ENCODE results near the gene CREBBP.

The CREBBP gene

GRCh38 chr16:3846087-3846486 lies 34.4 kb downstream of the CREBBP start:
- no peak overlapping the region for H3K27ac ChIP-seq (ENCODE audit: poor library complexity, severe bottlenecking)
- no peaks in the 10 kb centered on the region for H3K27me3 ChIP-seq (ENCODE audit: insufficient read depth, poor library complexity, severe bottlenecking)
- H3K9me3 ChIP-seq (ENCODE audit: severe bottlenecking), result no peaks in the 10 kb centered on the region
- peaks cover 6% of the 10 kb centered on the region for H3K4me1 ChIP-seq (ENCODE audit: insufficient read depth, poor library complexity, severe bottlenecking)
- H3K36me3 ChIP-seq (ENCODE audit: low read depth), result peaks cover 18% of the 10 kb centered on the region
- ATAC-seq (ENCODE audit: low read depth), result no peak
- no peak overlapping the region for H3K4me3 ChIP-seq (ENCODE audit: severe bottlenecking)
- DNase-seq (ENCODE audit: low spot score), result no peak
- TF ChIP-seq, protein P1, sequence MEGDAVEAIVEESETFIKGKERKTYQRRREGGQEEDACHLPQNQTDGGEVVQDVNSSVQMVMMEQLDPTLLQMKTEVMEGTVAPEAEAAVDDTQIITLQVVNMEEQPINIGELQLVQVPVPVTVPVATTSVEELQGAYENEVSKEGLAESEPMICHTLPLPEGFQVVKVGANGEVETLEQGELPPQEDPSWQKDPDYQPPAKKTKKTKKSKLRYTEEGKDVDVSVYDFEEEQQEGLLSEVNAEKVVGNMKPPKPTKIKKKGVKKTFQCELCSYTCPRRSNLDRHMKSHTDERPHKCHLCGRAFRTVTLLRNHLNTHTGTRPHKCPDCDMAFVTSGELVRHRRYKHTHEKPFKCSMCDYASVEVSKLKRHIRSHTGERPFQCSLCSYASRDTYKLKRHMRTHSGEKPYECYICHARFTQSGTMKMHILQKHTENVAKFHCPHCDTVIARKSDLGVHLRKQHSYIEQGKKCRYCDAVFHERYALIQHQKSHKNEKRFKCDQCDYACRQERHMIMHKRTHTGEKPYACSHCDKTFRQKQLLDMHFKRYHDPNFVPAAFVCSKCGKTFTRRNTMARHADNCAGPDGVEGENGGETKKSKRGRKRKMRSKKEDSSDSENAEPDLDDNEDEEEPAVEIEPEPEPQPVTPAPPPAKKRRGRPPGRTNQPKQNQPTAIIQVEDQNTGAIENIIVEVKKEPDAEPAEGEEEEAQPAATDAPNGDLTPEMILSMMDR (IDR thresholded peaks at IDR 0.05; ENCODE audit: poor library complexity, severe bottlenecking), result no peak

DNA sequence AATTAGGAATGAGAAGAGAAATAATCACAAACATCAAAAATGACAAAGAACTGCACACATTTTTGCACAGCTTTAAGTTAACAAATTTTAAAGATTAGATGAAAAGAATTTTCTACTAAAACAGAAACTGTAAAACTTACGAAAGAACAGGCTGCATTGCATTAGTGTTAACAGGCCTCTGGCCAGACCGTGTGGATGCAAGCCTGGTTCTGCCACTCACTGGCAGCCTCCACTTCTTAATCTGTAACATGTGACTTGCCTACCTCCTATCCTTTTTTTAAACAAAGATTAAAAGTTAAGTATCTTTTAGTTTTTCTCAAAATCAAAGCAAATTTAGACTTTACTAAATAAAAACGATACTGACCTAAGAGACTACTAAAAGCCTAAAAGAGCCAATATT lies 37.5 kb downstream of the CREBBP start:
- no peak for ATAC-seq (ENCODE audit: low read depth)
- peaks cover 26% of the 10 kb centered on the region for H3K4me1 ChIP-seq (ENCODE audit: insufficient read depth, poor library complexity, severe bottlenecking)

GRCh38 chr16:3841729-3842508 lies 38.6 kb downstream of the CREBBP start:
- H3K27me3 ChIP-seq (ENCODE audit: insufficient read depth, poor library complexity, severe bottlenecking), result no peaks in the 10 kb centered on the region
- TF ChIP-seq, protein P1 (IDR thresholded peaks at IDR 0.05; ENCODE audit: poor library complexity, severe bottlenecking), result no peak
- H3K4me3 ChIP-seq (ENCODE audit: severe bottlenecking), result no peak overlapping the region
- no peaks in the 10 kb centered on the region for H3K9me3 ChIP-seq (ENCODE audit: severe bottlenecking)
- no peaks in the 10 kb centered on the region for H3K36me3 ChIP-seq (ENCODE audit: low read depth)
- ATAC-seq (ENCODE audit: low read depth) (no peak), DNase-seq (ENCODE audit: low spot score) (no peak)
- no peak overlapping the region for H3K27ac ChIP-seq (ENCODE audit: poor library complexity, severe bottlenecking)
- H3K4me1 ChIP-seq (ENCODE audit: insufficient read depth, poor library complexity, severe bottlenecking), result peaks cover 26% of the 10 kb centered on the region

More for the DNA sequence above, 37.5 kb downstream of the CREBBP start:
- Histone ChIP-seq H3K27ac (ENCODE audit: poor library complexity, severe bottlenecking) (no peak overlapping the region), H3K27me3 (ENCODE audit: insufficient read depth, poor library complexity, severe bottlenecking) (no peaks in the 10 kb centered on the region), H3K9me3 (ENCODE audit: severe bottlenecking) (no peaks in the 10 kb centered on the region), H3K36me3 (ENCODE audit: low read depth) (0 out of 2 replicates have a peak, but pooled peaks cover under 1% of the 10 kb centered on the region), H3K4me3 (ENCODE audit: severe bottlenecking) (no peak overlapping the region)
- TF ChIP-seq, protein P1 (IDR thresholded peaks at IDR 0.05; ENCODE audit: poor library complexity, severe bottlenecking), result no peak
- DNase-seq (ENCODE audit: low spot score), result no peak

DNA sequence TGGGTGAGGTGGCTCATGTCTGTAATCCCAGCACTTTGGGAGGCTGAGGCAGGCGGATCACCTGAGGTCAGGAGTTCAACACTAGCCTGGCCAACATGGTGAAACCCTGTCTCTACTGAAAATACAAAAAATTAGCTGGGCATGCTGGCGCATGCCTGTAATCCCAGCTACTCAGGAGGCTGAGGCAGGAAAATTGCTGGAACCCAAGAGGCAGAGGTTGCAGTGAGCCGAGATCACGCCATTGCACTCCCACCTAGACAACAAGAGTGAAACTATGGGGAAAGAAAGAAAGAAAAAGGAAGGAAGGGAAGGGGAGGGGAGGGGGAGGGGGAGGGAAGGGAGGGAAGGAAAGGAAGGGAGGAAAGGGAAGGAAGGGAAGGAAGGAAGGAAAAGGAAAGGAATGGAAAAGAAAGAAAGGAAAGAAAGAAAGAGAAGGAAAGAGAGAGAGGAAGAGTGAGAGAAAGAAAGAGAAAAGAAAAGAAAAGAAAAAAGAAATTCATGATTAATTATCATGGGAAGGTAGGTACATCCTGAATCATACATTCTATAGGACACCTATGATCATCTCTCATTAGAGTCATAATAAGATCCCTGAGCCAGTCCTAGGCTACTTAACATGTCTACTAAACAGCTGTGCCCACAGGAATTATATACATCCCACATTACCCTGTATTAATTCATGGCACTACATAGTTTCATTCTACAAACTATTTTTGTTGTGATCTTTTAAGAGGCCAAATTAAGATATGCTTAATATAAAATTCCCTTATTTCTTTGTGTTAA lies 40.9 kb downstream of the CREBBP start:
- TF ChIP-seq, protein P1 (IDR thresholded peaks at IDR 0.05; ENCODE audit: poor library complexity, severe bottlenecking), result no peak
- no peak for DNase-seq (ENCODE audit: low spot score)
- peak overlapping the region; percentile 26 for H3K27ac ChIP-seq (ENCODE audit: poor library complexity, severe bottlenecking)
- no peaks in the 10 kb centered on the region for H3K27me3 ChIP-seq (ENCODE audit: insufficient read depth, poor library complexity, severe bottlenecking)
- H3K4me1 ChIP-seq (ENCODE audit: insufficient read depth, poor library complexity, severe bottlenecking), result peaks cover 26% of the 10 kb centered on the region
- H3K9me3 ChIP-seq (ENCODE audit: severe bottlenecking), result no peaks in the 10 kb centered on the region
- no peak overlapping the region for H3K4me3 ChIP-seq (ENCODE audit: severe bottlenecking)
- ATAC-seq (ENCODE audit: low read depth), result peak; percentile 63
- H3K36me3 ChIP-seq (ENCODE audit: low read depth), result no peaks in the 10 kb centered on the region

All from RWPE2 (cell line).